Spleen (tissue), 7 donors: ENCODE measurements around the gene RNF138.

Experiments used
- CTCF ChIP-seq, 11 experiments: fragments of 200-600 bp in 7 of 11; fragments of 450-650 bp in 4 of 11; sonication (generic) in 4 of 11; IDR thresholded peaks in 8 of 11; conservative IDR thresholded peaks in 3 of 11; 1 replicate in 7 of 11; 2 replicates in 4 of 11; pipeline versions ENCODE4 v1.4.0 to v1.8.0; 2016 to 2021; ENCODE audit warnings: antibody characterized with exemption in 11 of 11, inconsistent platforms in 4 of 11, mild to moderate bottlenecking in 1 of 11
- POLR2A ChIP-seq, 3 donors: fragments of 450-650 bp; IDR thresholded peaks; one replicate each; pipeline ENCODE4 v1.5.1; 2017; ENCODE audit warnings: antibody characterized with exemption in 3 of 3, mild to moderate bottlenecking in 1 of 3
- donor health status: DM: no; HTN: no; CAD: no; lungs with moderate emphysema.
- donor health status: DM: no; HTN: no; CAD: no.
- donor health status: DM: no; HTN: no; CAD: no.

GRCh38 chr18:32096946-32097345 lies 5.3 kb downstream of the RNF138 start:
- TF ChIP-seq CTCF (IDR thresholded peaks at IDR 0.05 in 8 of 11, conservative IDR thresholded peaks at IDR 0.05 in 3 of 11) (no peak), POLR2A (IDR thresholded peaks at IDR 0.05) (no peak)
